Activated T-helper 1 cell treated with anti-CD3 and anti-CD28 coated beads, Interleukin-2, amount 50 U/mL, for 16 hours (primary cell): ENCODE results near the gene FTO.

ENCODE experiments used
- DNase-seq, 2 donors: peaks; one replicate each; pipeline ENCODE4 v3.0.0-alpha.2; 2020; ENCODE audit warnings: low read depth in 1 of 2, low spot score in 1 of 2

The FTO gene

GRCh38 chr16:53895433-53895832 lies 191.5 kb downstream of the FTO start:
- no peak for DNase-seq

GRCh38 chr16:53895851-53896250 lies 191.9 kb downstream of the FTO start:
- DNase-seq, result no peak

GRCh38 chr16:53896722-53897121 lies 192.8 kb downstream of the FTO start:
- DNase-seq, result no peak

- no peak for DNase-seq
These were observed 195.0 kb downstream of the FTO start for GRCh38 chr16:53898993-53899392.

- no peak for DNase-seq
These were observed 195.5 kb downstream of the FTO start for GRCh38 chr16:53899431-53899830.

GRCh38 chr16:53900667-53901066 lies 196.7 kb downstream of the FTO start:
- DNase-seq, result no peak

- DNase-seq, result no peak
These were observed 197.5 kb downstream of the FTO start for GRCh38 chr16:53901408-53901807.

GRCh38 chr16:53904533-53904932 lies 200.6 kb downstream of the FTO start:
- no peak for DNase-seq

GRCh38 chr16:53905028-53905427 lies 201.1 kb downstream of the FTO start:
- DNase-seq, result no peak

- no peak for DNase-seq
These were observed 204.8 kb downstream of the FTO start for GRCh38 chr16:53908731-53909130.

GRCh38 chr16:53910990-53911389 lies 207.0 kb downstream of the FTO start:
- DNase-seq, result no peak

GRCh38 chr16:53911513-53911912 lies 207.6 kb downstream of the FTO start:
- DNase-seq, result no peak

GRCh38 chr16:53912155-53912554 lies 208.2 kb downstream of the FTO start:
- DNase-seq, result peak in 1 of 2 donors; percentile 6

GRCh38 chr16:53913099-53913870 lies 209.3 kb downstream of the FTO start:
- DNase-seq, result no peak

GRCh38 chr16:53913920-53914319 lies 210.0 kb downstream of the FTO start:
- no peak for DNase-seq

- no peak for DNase-seq
These were observed 210.8 kb downstream of the FTO start for GRCh38 chr16:53914736-53915135.

GRCh38 chr16:53915452-53916160 lies 211.7 kb downstream of the FTO start:
- no peak for DNase-seq

- no peak for DNase-seq
These were observed 217.0 kb downstream of the FTO start for GRCh38 chr16:53920988-53921387.

GRCh38 chr16:53922067-53922806 lies 218.3 kb downstream of the FTO start:
- DNase-seq, result no peak

GRCh38 chr16:53922807-53923571 lies 219.0 kb downstream of the FTO start:
- DNase-seq, result no peak
